HG02610 (cell line): ENCODE results near the gene STAT6.

ENCODE experiments used
- ATAC-seq: cut with Tn5 transposase; IDR thresholded peaks from one replicate; pipeline ENCODE4 v1.9.1; 2021; ENCODE audit warnings: mild to moderate bottlenecking, moderate library complexity; ENCODE audit not compliant: unreplicated experiment

The STAT6 gene

DNA sequence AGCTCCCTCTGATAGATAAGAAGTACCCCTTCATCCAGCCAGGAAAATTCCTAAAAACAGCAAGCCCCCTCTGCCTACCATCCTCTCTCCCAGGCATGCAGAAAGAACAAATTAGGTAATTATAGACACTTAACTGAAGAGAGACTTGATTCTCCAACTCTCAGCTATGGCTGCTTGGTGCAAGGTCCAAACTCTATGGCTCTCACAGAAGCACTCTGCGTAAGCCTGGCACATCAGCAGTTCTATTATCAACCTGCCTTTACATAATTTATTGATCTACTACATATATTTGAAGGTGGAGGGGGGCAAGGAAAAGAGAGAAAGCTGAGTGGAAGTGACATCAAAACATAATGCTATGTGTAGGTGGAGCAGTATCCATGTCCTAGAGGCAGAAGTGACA, 60.2 kb downstream of the STAT6 start:
- ATAC-seq, result no peak

DNA sequence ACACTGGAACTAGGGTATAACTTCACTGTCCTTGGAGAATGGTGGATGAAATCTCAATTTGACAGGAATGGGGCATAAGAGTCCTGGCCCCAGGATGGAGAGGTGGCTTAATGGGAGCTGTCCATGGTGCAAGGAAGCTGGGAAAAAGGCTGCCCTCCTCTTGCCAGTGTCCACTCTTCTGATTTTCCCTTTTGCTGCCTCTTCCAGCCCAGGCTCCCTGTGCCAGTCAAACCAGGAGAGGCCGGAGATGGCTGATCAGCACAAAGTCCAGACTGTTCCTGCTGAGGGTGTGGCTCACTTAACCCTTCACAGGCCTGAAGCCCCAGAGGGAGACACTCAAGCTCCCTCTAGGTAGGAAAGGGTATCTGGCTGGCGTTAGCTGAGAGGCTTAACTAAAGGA, 61.3 kb downstream of the STAT6 start, which contains the start of gene MYO1A:
TSS of gene MYO1A (minus strand) at position 240 of the 400 bp plus-strand sequence. CDS start 1,806 bp downstream, outside the sequence.
- ATAC-seq, result no peak

DNA sequence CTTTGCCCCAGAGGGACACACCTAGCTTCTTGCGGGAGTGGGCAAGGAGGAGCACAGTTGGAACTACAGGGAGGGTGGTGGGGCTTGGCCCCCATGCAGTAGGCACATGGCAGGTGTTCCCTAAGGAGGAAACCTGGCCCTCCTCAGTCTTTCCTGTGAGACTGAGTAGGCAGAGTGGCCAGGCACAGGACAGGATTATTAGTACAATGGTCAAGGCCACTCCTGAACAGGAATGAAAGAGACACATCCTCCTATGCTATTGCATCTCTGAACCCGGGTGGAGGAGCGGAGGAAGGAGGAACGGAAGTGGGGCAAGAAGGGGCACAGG, 62.1 kb downstream of the STAT6 start:
- ATAC-seq, result no peak

DNA sequence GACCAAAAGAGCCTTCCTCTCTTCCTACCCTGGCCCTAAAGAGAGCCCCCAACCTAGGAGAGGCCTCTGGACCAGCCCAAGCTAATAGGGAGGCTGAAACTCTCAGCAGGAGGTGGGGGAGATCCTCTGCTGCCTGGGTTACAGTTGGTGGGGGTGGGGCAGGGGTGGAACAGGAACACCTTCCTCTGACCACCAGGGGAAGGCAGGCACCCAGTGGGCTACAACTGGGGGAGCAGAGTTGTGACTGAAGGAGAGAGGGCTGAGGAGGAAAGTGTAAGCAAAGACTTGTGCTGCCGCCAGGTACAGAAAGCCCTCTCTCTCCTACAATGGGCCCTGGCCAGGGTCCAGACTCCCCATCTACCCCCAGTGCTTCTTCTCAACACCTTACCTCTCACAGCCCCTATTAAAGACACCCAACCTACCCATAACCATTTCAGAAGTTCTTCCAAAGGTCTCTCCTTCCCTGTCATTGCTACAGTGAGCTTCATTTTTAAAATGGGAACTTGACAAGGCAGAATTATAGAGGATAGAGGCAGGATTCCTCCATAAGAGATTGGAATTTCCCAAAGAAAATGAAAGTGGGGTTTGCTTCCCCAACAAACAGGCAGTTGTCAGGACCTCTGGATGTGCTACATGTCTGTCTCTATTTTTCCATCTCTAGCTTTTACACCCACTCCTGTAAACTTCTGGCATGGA, 62.6 kb downstream of the STAT6 start:
- ATAC-seq, result no peak

DNA sequence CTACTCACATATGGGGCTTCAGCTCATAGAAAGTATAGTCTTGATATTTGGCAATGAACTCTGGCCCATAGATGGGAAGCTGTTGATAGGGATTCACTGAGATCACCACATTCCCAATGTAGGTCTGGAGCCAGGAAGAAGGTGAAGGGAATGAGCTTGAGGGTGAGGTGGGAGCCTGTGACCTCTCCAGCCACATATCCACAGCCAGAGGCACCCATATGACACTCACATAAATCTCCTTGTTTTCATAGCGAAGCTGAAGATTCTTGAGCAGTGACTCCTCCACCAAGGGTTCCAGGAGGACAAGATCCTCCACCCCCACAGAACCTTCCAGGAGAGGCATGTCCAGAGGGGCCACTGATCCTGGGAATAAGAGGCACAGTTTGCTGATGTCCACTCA, 63.2 kb downstream of the STAT6 start:
- ATAC-seq, result no peak

DNA sequence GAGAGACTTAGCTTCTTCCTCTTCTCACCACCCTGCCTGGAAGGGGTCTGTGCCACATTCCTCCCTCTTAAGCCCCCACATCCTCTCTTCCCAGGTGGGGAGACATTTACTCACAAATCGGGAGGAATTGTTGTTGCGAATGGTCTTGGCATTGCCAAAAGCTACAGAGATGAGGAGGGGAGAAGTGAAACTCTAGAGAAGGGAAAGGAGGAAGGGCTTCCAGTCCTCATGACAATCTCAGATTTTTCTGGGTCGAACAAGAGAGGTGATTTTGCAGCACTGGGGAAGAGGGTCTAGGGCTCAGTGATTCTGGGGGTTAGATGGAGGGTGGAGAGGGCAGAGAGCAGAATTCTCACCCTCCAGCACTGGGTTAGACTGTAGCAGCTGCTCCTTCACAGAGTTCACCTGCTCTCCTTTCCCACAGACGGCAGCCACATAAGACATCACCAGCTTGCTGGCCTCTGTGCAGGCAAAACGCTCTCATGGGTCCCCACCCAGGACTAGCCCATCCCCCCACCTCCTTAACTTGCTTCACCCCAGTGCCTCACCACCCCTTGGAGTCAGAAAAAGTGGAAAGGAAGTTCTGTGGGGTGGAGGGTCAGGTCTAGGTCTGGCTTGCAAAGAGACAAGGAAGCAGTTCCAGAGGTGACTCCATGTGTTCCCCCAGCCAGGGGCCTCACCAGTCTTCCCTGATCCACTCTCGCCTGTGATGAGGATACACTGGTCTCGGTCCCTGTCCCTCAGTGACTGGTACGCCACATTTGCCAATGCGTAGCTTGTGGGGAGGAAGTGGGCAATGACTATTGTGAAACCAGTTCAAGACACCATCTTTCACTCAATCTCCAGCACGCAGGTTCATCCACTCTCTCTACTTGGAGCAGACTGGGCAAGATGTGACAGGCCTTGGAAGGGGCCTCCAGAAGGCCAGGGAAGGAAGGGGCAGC, 63.9 kb downstream of the STAT6 start:
- ATAC-seq, result peak; percentile 44

DNA sequence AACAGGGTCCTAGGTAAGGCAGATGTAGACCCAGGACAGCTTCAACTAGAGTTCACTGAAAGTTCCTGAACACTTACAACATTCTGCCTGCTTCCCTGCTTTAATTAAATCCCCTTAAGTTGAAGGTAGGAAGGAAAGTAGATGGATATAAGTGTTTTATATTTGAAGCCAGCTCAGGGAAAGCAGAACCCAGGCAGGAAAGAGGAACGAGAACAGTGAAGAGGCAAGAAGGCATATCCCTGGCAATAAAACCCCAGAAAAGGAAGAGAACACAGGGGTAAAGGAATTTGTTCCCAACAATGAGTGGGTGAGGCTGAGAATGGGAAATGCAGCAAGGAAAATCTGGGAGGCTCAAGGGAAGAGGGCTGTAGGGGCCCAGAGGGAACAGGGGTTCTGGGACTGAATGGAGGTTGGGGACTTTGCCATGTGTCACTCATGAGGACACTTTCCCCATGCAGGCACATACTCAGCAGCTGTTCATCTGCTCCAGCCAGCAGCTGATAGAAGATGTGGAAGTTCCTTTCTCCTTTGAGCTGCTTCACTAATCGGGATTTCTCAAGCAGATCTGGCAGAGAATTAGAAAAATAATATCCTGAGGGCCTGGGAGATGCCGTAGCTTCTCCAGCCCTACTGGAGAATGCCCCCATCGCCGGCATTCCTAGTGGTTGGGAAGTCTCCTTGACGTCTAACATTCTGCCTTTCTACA, 64.9 kb downstream of the STAT6 start:
- ATAC-seq, result no peak
